Endometrial microvascular endothelial cells (primary cell): Measurements from ENCODE around the gene ATP5F1E. TPM values are rescaled to one million over a fixed set of nuclear protein-coding genes. Genes with fewer than 3 reads are reported as not detected.
"Not testable (repeated sequence)": the region's sequence is repeated elsewhere in the genome, so short reads cannot be mapped to it uniquely, and the experiment has no call there.

Experiments
- in situ Hi-C: cut with HindIII; loops from 2 replicates; pipeline ENCODE4 v1.10.0; 2017; ENCODE audit warnings: low sequenced_read_pairs, low pct_unique_long_range_greater_than_20kb; ENCODE audit errors: inconsistent ontology term
- total RNA-seq: library from RNA; depleted of rRNA; stranded (reverse); fragments of >200 nt; gene quantifications from one replicate; pipeline ENCODE4 v1.2.3, GENCODE V29; 2015; ENCODE audit errors: inconsistent ontology term

ATP5F1E gene
- total RNA-seq, 1 donor from 2014 or later: 18.2 TPM

DNA sequence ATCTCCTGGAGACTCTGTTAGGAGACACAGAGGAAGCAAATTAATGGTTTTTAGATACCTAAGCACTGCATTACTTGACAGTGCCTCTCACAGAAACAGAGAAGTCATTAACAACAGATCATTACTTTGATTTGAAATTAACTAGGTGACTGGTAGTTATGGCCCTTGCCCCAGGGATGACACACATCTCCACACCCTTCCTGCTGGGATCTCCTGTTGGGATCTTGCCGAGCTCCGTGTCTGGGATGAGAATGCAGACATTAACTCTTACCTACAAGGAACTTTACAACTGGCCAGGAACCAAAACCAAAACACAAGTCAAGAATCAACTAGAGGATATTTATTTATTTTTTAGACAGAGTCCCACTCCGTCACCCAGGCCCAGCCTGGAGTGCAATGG, 12.7 kb upstream of the ATP5F1E start:
- in situ Hi-C loops: no loop called here

DNA sequence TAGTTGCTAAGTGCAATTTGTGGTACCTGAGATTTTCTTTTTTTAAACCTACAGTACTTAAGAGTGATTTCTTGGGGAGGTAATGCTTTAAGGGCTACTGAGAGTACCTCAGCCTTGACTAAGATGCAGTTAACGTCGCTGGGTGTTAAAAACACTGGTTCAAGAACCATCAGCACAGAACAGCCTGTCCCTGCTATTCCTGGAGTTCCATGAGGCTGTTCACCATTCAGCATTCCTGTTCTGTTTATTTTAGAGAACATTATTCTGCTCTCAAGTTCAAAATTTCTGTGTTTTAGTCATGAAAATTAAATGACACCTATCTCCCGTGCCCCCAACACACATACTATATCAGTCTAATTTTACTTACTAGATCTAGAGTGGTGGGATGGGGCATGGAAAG, 12.2 kb upstream of the ATP5F1E start:
- in situ Hi-C loops: no loop called here

DNA sequence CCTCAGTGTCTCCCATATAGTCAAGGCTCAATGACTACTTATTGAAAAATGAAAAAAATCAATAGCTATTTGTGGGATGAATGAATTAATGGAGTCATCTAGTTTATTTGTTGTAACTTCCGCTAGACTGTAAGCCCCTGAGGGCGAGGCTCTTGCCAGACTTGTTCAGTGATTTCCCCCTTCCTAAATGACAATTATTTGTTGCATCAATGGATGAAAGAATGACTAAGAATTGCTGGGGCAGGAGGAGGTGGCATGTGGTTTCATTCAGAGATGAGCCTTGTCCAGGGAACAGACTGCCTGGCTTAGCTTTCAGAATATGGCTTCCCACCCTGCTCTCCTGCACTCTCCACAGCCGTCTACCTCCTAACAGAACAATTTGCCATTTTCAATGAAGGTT, 11.6 kb upstream of the ATP5F1E start:
- in situ Hi-C loops: no loop called here

DNA sequence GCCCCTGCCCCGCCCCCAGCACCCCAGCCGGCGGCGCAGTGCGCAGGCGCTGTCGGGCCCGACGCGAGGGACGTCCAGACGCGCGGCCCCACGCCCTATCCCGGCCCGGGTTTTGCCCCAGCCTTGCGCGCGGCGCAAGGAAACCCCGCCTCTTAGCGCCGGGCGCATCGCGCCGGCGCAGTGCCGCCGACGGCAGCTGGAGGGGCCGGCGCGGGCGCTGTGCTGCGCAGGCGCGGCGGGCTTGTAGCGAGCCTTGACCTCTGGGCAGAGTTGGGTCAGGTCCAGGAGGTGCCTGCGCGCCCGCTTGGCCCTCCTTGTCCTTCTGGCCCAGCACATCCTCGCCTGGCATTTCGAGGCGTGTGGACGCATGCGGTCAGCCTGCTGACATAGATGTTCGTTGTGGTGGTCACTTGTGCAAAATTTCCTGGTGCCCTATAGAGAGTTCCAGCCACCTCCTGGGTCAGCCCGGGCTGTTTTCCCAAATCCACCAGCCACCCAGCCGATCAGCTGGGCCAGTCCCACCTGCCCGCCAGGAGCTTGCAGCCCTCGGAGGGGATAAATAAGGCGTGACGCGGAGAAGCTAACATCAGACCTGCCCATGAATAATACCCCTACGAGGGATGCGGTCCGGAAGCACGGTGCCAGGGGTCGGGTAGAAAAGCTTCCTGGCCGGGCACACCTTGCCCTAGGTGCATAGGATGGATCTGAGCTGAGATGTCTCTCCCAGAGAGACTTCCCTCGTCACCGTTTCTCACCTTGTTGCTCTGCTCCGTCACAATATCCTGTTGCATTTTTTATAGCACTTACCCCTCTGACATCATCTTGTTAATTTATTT, 10.9 kb upstream of the ATP5F1E start:
- in situ Hi-C loops: no loop called here

GRCh38 chr20:59042151-59042795, 10.1 kb upstream of the ATP5F1E start, which contains the start of gene PRELID3B:
PRELID3B (minus strand) TSS chr20:59042786; CDS start chr20:59042730, 56 bp downstream.
- in situ Hi-C loops: no loop called here

DNA sequence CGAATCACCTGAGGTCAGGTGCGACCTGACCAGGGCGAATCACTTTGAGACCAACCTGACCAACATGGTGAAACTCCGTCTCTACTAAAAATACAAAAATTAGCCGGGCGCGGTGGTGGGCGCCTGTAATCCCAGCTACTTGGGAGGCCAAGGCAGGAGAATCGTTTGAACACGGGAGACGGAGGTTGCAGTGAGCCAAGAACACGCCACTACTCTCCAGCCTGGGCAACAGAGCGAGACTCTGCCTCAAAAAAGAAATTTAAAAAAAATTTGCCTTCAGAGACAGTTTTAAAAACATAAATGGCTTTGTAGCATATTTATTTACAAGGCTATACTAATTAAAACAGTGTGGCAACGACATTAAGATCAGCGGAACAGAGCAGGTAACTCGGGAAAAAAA, 9.4 kb upstream of the ATP5F1E start:
- in situ Hi-C loops: not testable (repeated sequence)

- in situ Hi-C loops: no loop called here
Measured at GRCh38 chr20:59040667-59041066, 8.5 kb upstream of the ATP5F1E start.

DNA sequence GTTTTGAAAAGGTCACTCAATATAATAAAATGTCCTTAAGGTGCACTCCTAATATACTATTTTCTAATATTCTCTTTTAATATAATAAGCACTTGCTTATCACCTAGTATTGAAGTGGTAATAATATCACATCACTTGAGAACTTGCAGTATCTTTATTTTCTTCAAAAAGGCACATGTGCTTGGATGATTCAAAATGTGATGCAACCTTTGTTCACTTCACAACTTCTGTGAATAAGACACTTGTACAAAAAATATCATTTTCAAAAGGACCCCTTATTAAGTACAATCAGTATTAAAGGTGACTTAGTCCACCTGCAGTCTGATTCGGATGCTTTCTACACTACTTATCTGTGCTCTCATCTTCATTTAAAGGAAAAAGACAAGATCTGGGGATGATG, 7.1 kb upstream of the ATP5F1E start:
- in situ Hi-C loops: no loop called here

DNA sequence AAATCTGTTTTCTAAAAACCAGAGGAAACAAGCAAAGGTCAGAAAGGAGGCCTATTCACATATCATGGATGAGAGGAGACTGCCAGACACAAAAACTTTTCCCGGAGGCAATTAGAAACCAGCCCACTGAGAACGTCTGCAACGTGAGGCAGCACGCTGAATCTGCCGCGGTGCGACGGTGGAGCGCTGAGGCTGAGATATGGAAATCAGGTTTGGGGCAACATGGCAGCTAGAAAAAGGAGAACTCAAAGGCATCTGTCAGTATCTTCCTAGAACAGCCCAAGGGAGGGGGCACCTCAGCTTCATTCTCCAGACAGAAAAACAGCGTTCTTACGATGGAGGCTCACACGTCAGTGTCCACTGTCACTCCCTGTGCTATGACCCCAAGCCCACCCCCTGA, 5.3 kb upstream of the ATP5F1E start:
- in situ Hi-C loops: no loop called here

DNA sequence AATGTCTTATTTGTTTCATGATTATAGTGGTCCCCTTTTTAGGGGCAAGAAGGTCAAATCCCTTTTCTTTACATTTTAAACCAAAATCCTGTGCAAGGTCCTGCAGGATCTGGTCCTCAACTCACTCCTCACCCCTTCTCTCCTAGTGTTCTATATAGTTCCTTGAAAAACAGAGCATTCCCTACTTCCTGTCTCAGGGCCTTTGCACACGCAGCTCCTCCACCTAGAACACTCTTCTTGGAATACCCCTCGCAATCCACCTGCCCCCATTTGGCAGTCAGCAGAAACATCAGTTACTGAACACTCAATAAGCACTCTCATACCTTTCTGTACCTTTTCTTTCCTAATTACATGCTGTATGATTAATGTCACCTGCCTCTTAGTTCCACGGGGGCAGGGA, 3.2 kb upstream of the ATP5F1E start:
- in situ Hi-C loops: no loop called here

DNA sequence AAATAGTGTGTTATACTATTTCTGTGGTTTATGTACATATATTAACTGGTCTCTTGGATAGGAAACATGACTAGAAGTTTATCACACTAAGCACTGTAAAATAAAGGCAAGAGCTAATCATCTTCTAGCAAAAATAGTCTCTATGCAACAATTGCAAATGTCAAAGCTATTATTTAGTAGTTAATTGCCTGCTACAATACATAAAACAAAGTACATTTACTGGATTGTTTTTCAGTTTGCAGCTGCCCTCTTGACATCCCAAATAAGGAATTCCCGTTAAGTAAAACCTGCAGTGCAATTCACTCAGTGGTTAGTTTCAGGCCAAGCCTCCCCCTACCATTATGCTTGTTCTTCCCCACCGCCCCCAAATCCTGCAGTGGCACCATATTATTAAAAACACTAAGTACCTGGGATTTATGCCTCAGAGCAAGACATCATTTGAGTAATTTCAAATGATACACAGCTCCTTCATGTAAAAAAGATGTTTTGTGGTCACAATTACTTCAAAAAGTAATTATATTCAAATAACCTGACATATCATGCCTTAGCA, 1.6 kb upstream of the ATP5F1E start:
- in situ Hi-C loops: no loop called here

GRCh38 chr20:59033093-59033492, 958 bp upstream of the ATP5F1E start:
- in situ Hi-C loops: no loop called here

GRCh38 chr20:59032713-59033059, 551 bp upstream of the ATP5F1E start:
- in situ Hi-C loops: no loop called here

DNA sequence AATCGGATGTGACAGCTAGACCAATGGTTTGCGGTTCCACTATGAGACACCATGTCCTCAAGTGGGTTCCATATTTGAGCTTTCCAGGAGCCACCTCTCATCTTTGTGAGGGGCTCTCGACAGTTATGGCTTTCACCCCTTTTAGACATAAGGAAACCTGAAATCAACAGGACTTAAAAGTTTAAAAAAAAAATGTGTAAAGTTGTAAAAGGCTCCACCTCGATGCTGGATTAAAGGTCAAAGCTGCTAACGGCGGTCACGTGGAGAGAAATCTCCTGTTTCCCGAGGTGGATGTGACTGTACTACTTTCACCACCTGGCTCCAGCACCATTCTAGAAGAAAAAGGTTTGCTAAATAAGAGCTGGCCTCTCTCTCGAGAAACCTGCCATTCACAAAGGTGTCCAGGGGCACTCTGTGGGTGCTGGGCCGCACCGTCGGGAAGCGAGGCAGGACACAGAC, 542 bp downstream of the ATP5F1E start:
- in situ Hi-C loops: no loop called here

DNA sequence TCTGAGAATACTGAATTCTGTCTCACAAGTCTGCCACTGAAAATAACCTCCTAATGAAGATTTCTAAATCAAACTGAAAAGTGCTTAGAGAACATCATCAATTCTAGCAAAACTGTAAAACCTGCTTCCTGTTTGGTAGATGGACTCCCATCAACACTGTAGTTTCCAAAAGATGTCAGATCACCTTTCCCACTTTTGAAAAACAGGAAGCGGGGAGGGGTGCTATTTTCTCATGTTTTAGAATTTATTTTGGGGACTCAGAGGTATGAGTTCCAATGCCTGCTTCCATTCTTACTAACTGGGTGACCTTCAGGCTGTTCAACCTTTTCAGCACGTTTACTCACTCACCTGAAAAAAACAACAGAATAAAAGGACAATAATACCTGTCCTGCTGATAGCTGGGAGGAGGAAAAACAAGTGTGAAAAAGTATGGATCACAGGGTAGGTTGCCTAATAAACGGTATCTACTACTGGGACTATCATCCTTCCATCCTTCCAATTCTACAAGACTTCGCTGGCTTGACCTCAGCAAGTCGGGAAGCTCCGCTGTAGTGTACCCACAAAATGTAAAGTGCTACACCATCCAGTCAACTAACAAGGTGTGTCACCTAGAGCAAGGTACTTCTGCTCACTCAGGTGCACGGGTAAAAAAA, 1.1 kb downstream of the ATP5F1E start:
- in situ Hi-C loops: no loop called here

DNA sequence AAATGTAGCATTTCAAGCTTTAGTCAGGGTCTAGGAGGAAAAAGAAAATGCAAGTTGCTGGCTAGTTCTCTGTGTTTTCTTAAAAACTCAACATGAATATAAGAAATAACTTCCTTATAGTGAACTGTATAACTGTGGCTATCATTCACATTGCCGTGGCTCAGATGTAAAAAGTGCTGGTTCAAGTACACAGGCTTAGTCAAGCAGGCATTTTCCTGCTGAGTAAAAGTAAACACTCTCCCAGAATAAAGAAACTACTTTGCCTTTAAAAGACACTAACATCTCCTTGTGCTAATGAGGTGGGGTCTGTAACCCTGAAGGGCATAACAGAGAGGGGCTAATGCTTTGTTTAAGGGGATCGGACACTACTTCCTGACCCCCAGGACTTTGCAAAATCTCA, 3.3 kb downstream of the ATP5F1E start:
- in situ Hi-C loops: no loop called here

DNA sequence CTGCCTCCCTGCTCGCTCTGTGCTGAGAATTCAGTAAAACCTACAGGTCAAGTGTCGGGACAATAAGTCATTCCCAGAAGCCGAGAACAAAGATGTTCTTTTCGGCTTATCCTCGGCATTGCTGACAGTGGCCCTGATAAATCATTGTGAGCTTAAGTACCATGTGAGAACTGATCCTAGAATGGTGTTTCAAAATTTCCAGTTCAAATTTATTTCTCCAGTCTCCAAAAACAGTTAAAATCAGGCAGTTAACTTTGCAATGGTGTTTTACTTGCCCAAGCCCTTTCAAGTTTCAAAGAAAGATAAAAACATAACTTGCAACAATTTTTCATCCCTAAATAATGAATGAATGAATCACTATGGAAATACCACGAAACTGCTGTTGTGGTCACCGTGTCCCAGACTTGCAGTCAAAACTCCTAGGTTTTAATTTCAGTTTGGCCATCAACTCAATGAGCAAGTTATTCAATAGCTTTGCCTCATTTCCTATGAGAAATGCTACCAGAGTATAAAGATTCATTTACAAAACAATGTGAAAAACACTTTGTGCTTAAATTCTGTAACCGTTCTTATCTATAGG, 4.3 kb downstream of the ATP5F1E start:
- in situ Hi-C loops: no loop called here

DNA sequence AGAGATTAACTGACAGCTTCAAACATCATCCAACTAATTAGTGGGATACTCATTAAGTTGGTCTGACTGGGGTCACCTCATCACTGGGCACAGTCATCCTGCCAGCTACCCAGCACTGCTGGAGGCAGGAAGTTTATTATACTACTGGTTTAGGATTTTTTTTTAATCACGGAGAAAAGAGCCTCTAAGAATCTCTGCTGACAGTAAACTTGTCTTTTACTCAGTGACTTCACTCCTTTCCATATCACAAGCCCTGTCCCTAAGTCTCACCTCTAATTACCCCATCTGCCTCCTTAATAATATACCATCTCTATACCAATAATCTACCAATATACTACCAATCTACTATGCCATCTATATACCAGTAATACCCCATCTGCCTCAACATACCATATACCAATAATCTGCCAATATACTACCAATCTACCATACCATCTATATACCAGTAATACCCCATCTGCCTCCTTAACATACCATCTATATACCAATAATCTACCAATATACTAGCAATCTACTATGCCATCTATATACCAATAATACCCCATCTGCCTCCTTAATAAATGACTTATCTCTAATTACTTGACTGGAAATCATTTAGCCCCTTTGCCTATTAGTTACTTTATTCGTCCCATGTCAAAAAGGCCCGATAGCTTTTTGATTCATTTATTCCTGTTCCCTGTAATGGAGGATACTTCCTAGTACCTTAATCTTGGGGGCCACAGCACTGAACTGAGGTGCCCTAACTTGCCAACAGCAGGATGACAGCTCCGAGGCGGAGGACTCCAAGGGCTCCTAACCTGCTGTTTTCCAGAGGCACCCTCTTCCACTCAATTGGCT, 5.0 kb downstream of the ATP5F1E start:
- in situ Hi-C loops: no loop called here

GRCh38 chr20:59025511-59025910, 6.6 kb downstream of the ATP5F1E start:
- in situ Hi-C loops: no loop called here
